Activated CD8-positive, alpha-beta memory T cell treated with anti-CD3 and anti-CD28 coated beads, Interleukin-2, amount 50 U/mL, for 1 hour (primary cell): ENCODE measurements around the gene CDC73.
"Not testable (repeated sequence)": the region's sequence is repeated elsewhere in the genome, so short reads cannot be mapped to it uniquely, and the experiment has no call there.

ENCODE experiments used
- DNase-seq: peaks from one replicate; pipeline ENCODE4 v3.0.0-alpha.2; 2020; ENCODE audit errors: extremely low read depth

Gene CDC73

DNA sequence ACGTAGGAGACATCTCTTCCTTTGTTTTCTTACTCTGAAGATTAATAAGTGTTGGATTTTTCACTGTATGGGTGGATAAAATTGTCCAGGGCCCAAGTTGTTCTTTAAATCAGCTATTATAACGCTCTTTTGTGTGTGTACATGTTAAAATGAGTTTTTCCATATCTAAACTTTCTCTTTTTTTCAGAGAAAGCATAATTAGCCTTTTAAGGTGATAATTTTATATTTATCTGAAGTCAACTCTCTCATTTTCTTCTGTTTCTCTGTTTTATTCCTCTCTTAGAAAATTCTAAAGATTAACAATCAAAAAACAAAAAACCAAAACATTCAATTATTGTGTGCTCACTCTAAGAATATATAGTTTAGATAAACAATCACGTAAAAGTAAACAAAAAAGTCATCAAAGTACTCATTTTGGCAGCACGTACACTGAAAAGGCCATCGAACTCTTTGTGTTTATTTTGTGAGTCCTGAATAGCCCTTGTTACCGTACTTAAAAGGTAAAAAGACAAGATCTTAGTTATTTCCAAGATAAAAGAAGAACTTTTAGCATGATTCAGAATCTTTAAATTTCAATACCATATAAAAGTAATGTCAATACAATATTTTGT lies 7.2 kb upstream of the CDC73 start:
- no peak for DNase-seq

GRCh38 chr1:193115629-193116227 lies 6.1 kb upstream of the CDC73 start:
- no peak for DNase-seq

DNA sequence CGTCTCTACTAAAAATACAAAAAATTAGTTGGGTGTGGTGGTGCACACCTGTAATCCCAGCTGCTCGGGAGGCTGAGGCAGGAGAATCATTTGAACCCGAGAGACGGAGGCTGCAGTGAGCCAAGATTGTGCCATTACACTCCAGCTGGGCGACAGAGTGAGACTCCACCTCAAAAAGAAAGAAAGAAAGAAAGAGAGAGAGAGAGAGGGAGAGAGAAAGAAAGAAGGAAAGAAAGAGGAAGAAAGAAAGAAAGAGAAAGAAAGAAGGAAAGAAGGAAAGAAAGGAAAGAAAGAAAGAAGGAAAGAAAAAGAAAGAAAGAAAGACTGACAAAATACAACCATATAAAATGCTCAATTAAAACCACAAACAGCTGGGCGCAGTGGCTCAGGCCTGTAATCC lies 4.7 kb upstream of the CDC73 start:
- not testable (repeated sequence) for DNase-seq

- no peak for DNase-seq
Measured at GRCh38 chr1:193118194-193118593, 3.6 kb upstream of the CDC73 start.

DNA sequence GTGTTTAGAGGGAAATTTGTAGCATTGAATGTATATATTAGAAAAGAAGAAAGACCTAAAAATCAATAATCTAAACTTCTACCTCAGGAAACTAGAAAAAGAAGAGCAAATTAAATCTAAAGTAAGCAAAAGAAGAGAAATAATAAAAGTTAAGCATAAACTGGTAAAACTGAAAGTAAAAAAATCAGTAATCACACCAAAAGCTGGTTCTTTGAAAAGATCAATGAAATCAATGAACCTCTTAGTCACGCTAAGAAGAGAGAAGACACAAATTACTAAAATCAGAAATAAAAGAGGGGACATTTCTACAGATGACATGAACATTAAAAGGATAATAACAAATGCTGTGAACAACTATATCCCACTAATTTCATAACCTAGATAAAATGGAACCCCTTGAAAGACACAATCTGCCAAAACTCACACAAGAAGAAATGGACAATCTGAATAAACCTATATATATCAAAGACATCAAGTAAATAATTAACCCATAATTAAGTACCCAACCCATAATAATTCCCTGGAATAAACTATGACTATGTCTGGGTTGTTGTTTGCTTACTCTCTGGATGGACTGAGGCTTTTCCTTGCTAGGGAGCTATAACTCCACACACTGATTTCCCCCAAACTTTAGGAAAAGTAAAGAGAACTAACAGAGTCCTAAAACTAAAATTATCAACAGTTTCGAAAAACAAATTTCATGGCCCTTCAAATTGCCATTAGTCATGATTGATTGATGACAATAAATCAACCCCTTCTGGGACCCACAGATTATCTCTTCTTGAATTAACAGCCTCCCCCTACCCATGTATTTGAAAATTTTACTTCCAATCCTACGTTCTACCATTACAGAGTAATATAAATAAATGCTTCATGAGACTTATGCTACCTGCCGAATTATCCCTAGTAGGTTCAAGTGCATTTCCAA lies 2.8 kb upstream of the CDC73 start:
- no peak for DNase-seq

- DNase-seq = no peak
Measured at GRCh38 chr1:193120604-193121166, 1.1 kb upstream of the CDC73 start.

- DNase-seq = no peak
Measured at GRCh38 chr1:193123751-193124150, 1.9 kb downstream of the CDC73 start.

- no peak for DNase-seq
Measured at GRCh38 chr1:193125369-193125768, 3.5 kb downstream of the CDC73 start.

DNA sequence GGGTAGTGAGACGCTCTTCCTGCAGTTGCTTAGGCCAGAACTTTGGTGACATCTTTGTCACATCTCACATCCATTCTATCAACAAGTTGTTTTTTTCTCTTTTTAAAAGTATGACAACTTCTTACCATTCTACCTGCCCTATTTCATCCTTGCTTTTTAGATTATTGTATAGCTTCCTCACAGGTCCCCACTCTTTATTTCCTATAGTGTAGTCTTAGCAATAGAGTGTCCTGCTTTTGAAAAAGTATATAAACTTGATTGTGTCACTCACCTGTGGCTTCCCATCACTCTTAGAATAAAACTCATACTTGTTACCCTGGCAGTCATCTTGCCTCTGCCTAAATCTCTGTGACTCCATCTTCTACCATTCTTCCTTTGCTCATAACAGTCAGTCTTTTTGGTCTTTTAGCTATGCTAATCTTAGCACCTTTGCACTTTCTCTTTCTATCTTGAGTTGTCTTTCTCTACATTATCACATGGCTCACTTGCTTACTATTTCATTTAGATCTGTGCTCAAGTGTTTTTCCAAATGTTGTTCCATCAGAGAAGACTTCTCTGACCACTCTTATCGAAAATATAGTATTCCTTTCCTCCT lies 9.5 kb downstream of the CDC73 start:
- no peak for DNase-seq

DNA sequence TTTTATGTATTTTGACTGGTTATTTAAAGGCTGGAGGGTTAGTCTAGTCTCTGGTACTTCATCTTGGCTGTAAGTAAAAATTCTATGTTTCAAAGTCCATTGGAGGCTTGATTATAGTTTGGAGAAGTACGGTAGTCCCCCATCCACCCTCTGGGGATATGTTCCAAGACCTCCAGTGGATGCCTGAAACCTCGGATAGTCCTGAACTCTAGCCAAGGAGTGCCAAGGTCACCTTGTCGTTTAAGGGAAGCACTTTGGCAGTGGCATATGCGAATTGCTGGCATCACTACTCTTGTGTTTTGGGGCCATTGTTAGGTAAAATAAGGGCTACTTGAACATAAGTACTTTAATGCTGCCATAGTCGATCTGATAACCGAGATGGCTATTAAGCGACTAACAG lies 18.4 kb downstream of the CDC73 start:
- no peak for DNase-seq

GRCh38 chr1:193141804-193142203 lies 20.0 kb downstream of the CDC73 start:
- DNase-seq = no peak

- DNase-seq = no peak
Measured at GRCh38 chr1:193142409-193142808, 20.6 kb downstream of the CDC73 start.

- DNase-seq = no peak
Measured at GRCh38 chr1:193143285-193143684, 21.5 kb downstream of the CDC73 start.

DNA sequence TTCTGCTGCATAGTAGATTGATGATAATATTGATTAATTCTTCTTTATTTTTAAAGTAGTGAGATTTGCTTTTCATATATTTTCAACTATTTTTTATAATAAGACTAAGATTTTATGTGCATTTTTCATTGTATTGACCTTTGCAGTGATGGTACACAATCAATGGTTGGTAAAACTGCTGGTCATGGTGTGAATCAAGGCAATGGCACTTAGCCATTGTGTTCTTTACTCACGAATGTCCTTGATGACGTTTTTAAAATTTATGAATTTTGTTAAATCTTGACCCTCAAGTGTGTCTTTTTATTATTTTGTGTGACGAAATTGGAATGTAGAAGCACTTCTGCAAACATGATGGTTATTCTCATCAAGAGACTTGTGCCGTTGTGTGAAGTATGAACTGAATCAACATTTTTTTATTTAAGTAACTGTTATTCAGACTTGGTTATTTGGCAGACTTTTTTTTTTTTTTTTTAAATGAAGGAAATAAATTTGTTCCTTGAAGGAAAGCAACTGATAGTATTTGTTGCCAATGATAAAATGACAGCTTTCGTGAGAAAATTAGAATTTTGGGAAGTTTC lies 22.6 kb downstream of the CDC73 start:
- no peak for DNase-seq

DNA sequence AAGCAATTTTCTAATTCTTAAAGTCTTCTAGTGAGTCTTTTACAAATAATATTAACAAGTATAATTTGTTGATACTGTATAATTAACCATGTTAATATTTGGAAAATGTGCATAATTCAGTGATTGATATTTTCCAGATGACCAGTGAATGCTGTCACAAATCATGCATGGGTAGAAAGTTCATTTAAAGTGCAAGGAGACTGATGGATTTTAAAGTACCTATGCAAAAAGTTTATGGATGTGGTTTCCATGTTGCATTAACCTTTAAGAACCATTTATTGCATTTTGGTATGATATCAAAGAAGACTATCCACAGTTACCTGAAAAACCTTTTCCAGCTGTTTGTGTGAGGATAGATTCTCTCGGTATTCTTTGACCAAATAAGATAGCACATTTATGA lies 23.2 kb downstream of the CDC73 start:
- DNase-seq = no peak

DNA sequence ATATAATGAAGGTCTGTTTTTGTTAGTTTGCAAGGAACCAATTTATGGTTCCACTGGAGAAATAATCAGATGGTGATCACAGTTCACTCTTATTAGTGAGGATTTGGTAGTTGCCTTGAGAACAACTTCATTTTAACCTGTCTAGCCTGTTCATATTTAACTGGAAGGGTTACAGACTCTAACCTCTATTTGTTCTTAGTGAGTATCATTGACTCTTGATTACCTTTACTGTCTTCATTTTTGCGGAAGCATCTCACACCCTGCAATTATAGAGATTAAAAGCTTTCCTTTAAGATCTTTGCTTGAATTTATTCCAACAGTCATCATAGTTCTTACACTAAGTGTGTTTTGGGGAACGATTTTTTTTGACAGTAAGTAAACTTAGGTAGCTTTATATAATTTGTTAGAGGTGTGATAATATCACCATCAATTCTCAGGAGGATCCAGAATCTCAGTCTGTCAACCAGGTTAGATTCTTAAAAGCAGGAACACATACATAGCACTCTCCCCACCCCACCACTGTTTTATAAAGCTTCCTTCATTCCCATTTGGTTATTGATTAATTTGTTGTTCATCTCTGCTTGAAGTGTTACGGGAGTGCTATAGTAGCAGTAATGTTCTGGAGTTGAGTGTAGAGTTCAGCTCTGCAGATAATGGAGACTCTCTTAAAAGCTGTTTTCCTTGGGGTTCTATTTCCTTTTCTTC lies 34.4 kb downstream of the CDC73 start:
- DNase-seq = no peak

DNA sequence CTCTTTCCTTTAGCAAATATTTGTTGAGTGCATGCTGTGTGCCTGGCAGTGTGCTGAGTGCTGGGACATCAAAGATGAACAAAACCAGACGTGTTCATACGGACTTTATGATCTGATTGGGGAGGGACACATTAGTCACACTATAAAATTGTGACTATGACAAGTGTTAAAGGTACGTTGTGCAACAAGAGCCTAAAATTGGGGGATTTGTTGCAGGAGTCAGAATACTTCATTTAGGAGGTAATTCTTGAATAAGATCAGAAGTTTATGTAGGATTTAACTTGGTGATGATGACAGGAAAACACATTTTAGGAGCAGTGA lies 35.0 kb downstream of the CDC73 start:
- no peak for DNase-seq

DNA sequence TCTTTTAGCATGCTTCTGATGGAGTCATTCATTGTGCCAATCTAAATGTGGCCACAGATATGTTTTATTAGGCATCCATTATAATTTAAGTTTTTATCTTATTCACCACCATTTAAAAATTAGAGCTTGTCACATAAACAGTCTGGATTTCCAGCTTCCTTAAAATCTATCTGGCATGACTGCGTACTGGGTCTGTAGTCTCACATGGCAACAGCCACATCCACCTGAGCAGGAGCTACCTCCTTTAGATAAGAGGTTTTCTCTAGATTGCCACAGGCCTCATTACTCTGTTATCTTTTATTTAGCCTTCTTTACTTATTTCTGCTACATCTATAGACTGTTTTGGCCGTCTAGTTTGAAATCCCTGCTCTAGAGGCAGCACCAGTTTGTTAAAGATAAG lies 35.5 kb downstream of the CDC73 start:
- no peak for DNase-seq

- no peak for DNase-seq
Measured at GRCh38 chr1:193176113-193176512, 54.3 kb downstream of the CDC73 start.

- no peak for DNase-seq
Measured at GRCh38 chr1:193176788-193177187, 55.0 kb downstream of the CDC73 start.

GRCh38 chr1:193179094-193179493 lies 57.3 kb downstream of the CDC73 start:
- no peak for DNase-seq
